ENCODE data around the gene HP1BP3. TPM values are rescaled to one million over a fixed set of nuclear protein-coding genes. Genes with fewer than 3 reads are reported as not detected.

Gene HP1BP3
- total and polyA plus RNA-seq, 2 experiments from 2014 or later, result 138 to 151 TPM

GRCh38 chr1:20708891-20709290, 78.2 kb downstream of the HP1BP3 start:
- no peaks in the 10 kb centered on the region for H3K36me3 ChIP-seq (ENCODE audit: low read depth)
- no peak overlapping the region for H3K9ac ChIP-seq
- H3K4me1 ChIP-seq (ENCODE audit: insufficient read depth), result no peaks in the 10 kb centered on the region
- in situ Hi-C loops (cut with MboI), result no loop called here
- no peaks in the 10 kb centered on the region for H3K27me3 ChIP-seq (replicated peaks; ENCODE audit: insufficient read depth)
- no peak overlapping the region for H3K27ac ChIP-seq
- H3K9me3 ChIP-seq (ENCODE audit: low read depth), result no peaks in the 10 kb centered on the region
- H3K4me2 ChIP-seq (ENCODE audit: unreplicated experiment), result no peak overlapping the region
- no peak for DNase-seq
- 72 to 76% methylated on average over 5 of the region's 5 CpGs for WGBS, 2 experiments (ENCODE audit: low coverage in 1 of 2, low lambda C conversion rate in 2 of 2, missing lambda C conversion rate in 2 of 2)
- no peaks in the 10 kb centered on the region for H3F3A ChIP-seq (ENCODE audit: insufficient read depth)
- H4K20me1 ChIP-seq (ENCODE audit: insufficient read depth), result no peaks in the 10 kb centered on the region
- no peak overlapping the region for H2AFZ ChIP-seq
- H3K9me2 ChIP-seq (ENCODE audit: insufficient read depth), result no peaks in the 10 kb centered on the region
- no peak overlapping the region for H3K4me3 ChIP-seq
- TF ChIP-seq EZH2phosphoT487 (IDR thresholded peaks at IDR 0.05; ENCODE audit: insufficient read depth, low read depth), result no peak
- no peaks in the 10 kb centered on the region for H3K79me2 ChIP-seq (ENCODE audit: insufficient read depth)

- H3K4me2 ChIP-seq (ENCODE audit: unreplicated experiment), result no peak overlapping the region
- no peaks in the 10 kb centered on the region for H3K36me3 ChIP-seq (ENCODE audit: low read depth)
- no peak for TF ChIP-seq EZH2 (IDR thresholded peaks at IDR 0.05; ENCODE audit: insufficient read depth, poor library complexity, severe bottlenecking)
- no peak for TF ChIP-seq EZH2phosphoT487 (IDR thresholded peaks at IDR 0.05; ENCODE audit: insufficient read depth, low read depth)
- in situ Hi-C loops (cut with MboI), result no loop called here
- H3F3A ChIP-seq (ENCODE audit: insufficient read depth), result no peaks in the 10 kb centered on the region
- no peaks in the 10 kb centered on the region for H3K27me3 ChIP-seq (replicated peaks; ENCODE audit: insufficient read depth)
- no peaks in the 10 kb centered on the region for H4K20me1 ChIP-seq (ENCODE audit: insufficient read depth)
- no peak overlapping the region for H2AFZ ChIP-seq
- no peaks in the 10 kb centered on the region for H3K79me2 ChIP-seq (ENCODE audit: insufficient read depth)
- H3K4me3 ChIP-seq, result no peak overlapping the region
- H3K9me3 ChIP-seq (ENCODE audit: low read depth), result no peaks in the 10 kb centered on the region
- H3K9me2 ChIP-seq (ENCODE audit: insufficient read depth), result no peaks in the 10 kb centered on the region
- no peaks in the 10 kb centered on the region for H3K4me1 ChIP-seq (ENCODE audit: insufficient read depth)
- DNase-seq, result no peak
- 65 to 74% methylated on average over 6 of the region's 6 CpGs for WGBS, 2 experiments (ENCODE audit: low coverage in 1 of 2, low lambda C conversion rate in 2 of 2, missing lambda C conversion rate in 2 of 2)
- H3K27ac ChIP-seq, result no peak overlapping the region
- H3K9ac ChIP-seq, result no peak overlapping the region
Measured at GRCh38 chr1:20708057-20708456, 79.0 kb downstream of the HP1BP3 start.

GRCh38 chr1:20706841-20707240, 80.3 kb downstream of the HP1BP3 start:
- 52 to 53% methylated on average over 5 of the region's 5 CpGs for WGBS, 2 experiments (ENCODE audit: low coverage in 1 of 2, low lambda C conversion rate in 2 of 2, missing lambda C conversion rate in 2 of 2)
- DNase-seq, result no peak
- Histone ChIP-seq H4K20me1 (ENCODE audit: insufficient read depth) (no peaks in the 10 kb centered on the region), H3K27me3 (replicated peaks; ENCODE audit: insufficient read depth) (no peaks in the 10 kb centered on the region), H3K9ac (no peak overlapping the region), H3K27ac (no peak overlapping the region), H2AFZ (no peak overlapping the region), H3K36me3 (ENCODE audit: low read depth) (no peaks in the 10 kb centered on the region), H3K9me2 (ENCODE audit: insufficient read depth) (no peaks in the 10 kb centered on the region), H3K4me2 (ENCODE audit: unreplicated experiment) (no peak overlapping the region), H3K9me3 (ENCODE audit: low read depth) (no peaks in the 10 kb centered on the region), H3K4me3 (no peak overlapping the region), H3K79me2 (ENCODE audit: insufficient read depth) (no peaks in the 10 kb centered on the region), H3F3A (ENCODE audit: insufficient read depth) (no peaks in the 10 kb centered on the region), H3K4me1 (ENCODE audit: insufficient read depth) (no peaks in the 10 kb centered on the region)
- in situ Hi-C loops (cut with MboI), result no loop called here
- TF ChIP-seq EZH2phosphoT487 (IDR thresholded peaks at IDR 0.05; ENCODE audit: insufficient read depth, low read depth) (no peak), EZH2 (IDR thresholded peaks at IDR 0.05; ENCODE audit: insufficient read depth, poor library complexity, severe bottlenecking) (no peak)

GRCh38 chr1:20705203-20705755, 81.8 kb downstream of the HP1BP3 start:
- Histone ChIP-seq H3F3A (ENCODE audit: insufficient read depth) (no peaks in the 10 kb centered on the region), H3K36me3 (ENCODE audit: low read depth) (no peaks in the 10 kb centered on the region), H3K4me2 (ENCODE audit: unreplicated experiment) (no peak overlapping the region), H3K79me2 (ENCODE audit: insufficient read depth) (no peaks in the 10 kb centered on the region), H3K9ac (no peak overlapping the region), H2AFZ (no peak overlapping the region), H3K9me2 (ENCODE audit: insufficient read depth) (no peaks in the 10 kb centered on the region), H4K20me1 (ENCODE audit: insufficient read depth) (no peaks in the 10 kb centered on the region), H3K4me3 (no peak overlapping the region), H3K27me3 (replicated peaks; ENCODE audit: insufficient read depth) (no peaks in the 10 kb centered on the region), H3K4me1 (ENCODE audit: insufficient read depth) (no peaks in the 10 kb centered on the region), H3K27ac (no peak overlapping the region), H3K9me3 (ENCODE audit: low read depth) (no peaks in the 10 kb centered on the region)
- TF ChIP-seq EZH2phosphoT487 (IDR thresholded peaks at IDR 0.05; ENCODE audit: insufficient read depth, low read depth), result no peak
- TF ChIP-seq EZH2 (IDR thresholded peaks at IDR 0.05; ENCODE audit: insufficient read depth, poor library complexity, severe bottlenecking), result no peak
- DNase-seq, result no peak
- in situ Hi-C loops (cut with MboI), result no loop called here
- 56 to 61% methylated on average over 15 of the region's 15 CpGs for WGBS, 2 experiments (ENCODE audit: low coverage in 1 of 2, low lambda C conversion rate in 2 of 2, missing lambda C conversion rate in 2 of 2)
